WTC11 (cell line): ENCODE measurements around the gene ZNF470.

Source experiments
- CTCF ChIP-seq: fragments of 200-600 bp; IDR thresholded peaks from 2 replicates; pipeline ENCODE4 v1.8.0; 2022; ENCODE audit warnings: antibody characterized with exemption
- MLX ChIP-seq: sonication (generic); formaldehyde crosslinking; IDR thresholded peaks from 2 replicates; pipeline ENCODE4 v1.8.1; 2023; ENCODE audit warnings: mild to moderate bottlenecking, missing genetic modification reagents, moderate library complexity
- TF ChIP-seq, protein P1 (sequence below): sonication (generic); formaldehyde crosslinking; IDR thresholded peaks from 2 replicates; pipeline ENCODE4 v1.8.0; 2022; ENCODE audit warnings: mild to moderate bottlenecking, missing genetic modification reagents

- TF ChIP-seq CTCF (no peak), MLX (CRISPR knock-in tag) (no peak)
- TF ChIP-seq, protein P1, sequence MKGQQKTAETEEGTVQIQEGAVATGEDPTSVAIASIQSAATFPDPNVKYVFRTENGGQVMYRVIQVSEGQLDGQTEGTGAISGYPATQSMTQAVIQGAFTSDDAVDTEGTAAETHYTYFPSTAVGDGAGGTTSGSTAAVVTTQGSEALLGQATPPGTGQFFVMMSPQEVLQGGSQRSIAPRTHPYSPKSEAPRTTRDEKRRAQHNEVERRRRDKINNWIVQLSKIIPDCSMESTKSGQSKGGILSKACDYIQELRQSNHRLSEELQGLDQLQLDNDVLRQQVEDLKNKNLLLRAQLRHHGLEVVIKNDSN (CRISPR knock-in tag), result no peak
These were observed 5.3 kb downstream of the ZNF470 start for GRCh38 chr19:56572589-56572988.
